Keratinocyte (primary cell): Measurements from ENCODE around the gene SAE1. TPM values are rescaled to one million over a fixed set of nuclear protein-coding genes. Genes with fewer than 3 reads are reported as not detected.

ENCODE experiments used
- DNase-seq: peaks from one replicate; pipeline ENCODE4 v3.0.0-alpha.2; 2011; ENCODE audit warnings: low read depth, missing footprints, low spot score
- FAIRE-seq: peaks from 2 replicates; lab custom pipeline; 2011; peaks lifted over from hg19 to GRCh38; lab: Jason Lieb, UNC
- H2AFZ ChIP-seq: 2 replicates; pipeline ENCODE4 v1.6.0; 2012; ENCODE audit warnings: low read length, control low read depth, inconsistent platforms; ENCODE audit not compliant: control insufficient read depth
- H3K27ac ChIP-seq: 2 replicates; pipeline ENCODE4 v1.5.1; 2011; ENCODE audit warnings: low read length; ENCODE audit not compliant: control insufficient read depth, insufficient read depth
- H3K27me3 ChIP-seq: 3 replicates; pipeline ENCODE4 v1.6.0; 2011; ENCODE audit warnings: low read length; ENCODE audit not compliant: control insufficient read depth, insufficient read depth; ENCODE audit errors: extremely low read depth
- H3K36me3 ChIP-seq, 2 experiments: 2 replicates in 1 of 2; 3 replicates in 1 of 2; pipeline ENCODE4 v1.5.1; 2011; ENCODE audit warnings: low read length in 2 of 2, mild to moderate bottlenecking in 1 of 2; ENCODE audit not compliant: control insufficient read depth in 2 of 2, insufficient read depth in 2 of 2; ENCODE audit errors: extremely low read depth in 1 of 2
- H3K4me1 ChIP-seq: 3 replicates; pipeline ENCODE4 v1.5.1; 2011; ENCODE audit warnings: low read length; ENCODE audit not compliant: control insufficient read depth, insufficient read depth; ENCODE audit errors: extremely low read depth
- H3K4me2 ChIP-seq: 3 replicates; pipeline ENCODE4 v1.6.0; 2011; ENCODE audit warnings: low read depth, low read length; ENCODE audit not compliant: control insufficient read depth, insufficient read depth; ENCODE audit errors: extremely low read depth
- H3K4me3 ChIP-seq, 3 experiments: fragments of 200-600 bp in 1 of 3; sonication (generic) in 1 of 3; 2 replicates in 2 of 3; 3 replicates in 1 of 3; pipeline ENCODE4 v1.5.1; 2011 to 2016; ENCODE audit warnings: low read length in 3 of 3, mild to moderate bottlenecking in 3 of 3, control low read depth in 2 of 3, inconsistent platforms in 1 of 3, low read depth in 1 of 3, mixed read lengths in 1 of 3, mixed run types in 1 of 3, moderate library complexity in 1 of 3; ENCODE audit not compliant: control insufficient read depth in 2 of 3, insufficient read depth in 2 of 3; ENCODE audit errors: extremely low read depth in 1 of 3
- H3K79me2 ChIP-seq: 2 replicates; pipeline ENCODE4 v1.6.0; 2012; ENCODE audit warnings: low read length; ENCODE audit not compliant: control insufficient read depth, insufficient read depth
- H3K9ac ChIP-seq: 3 replicates; pipeline ENCODE4 v1.6.0; 2011; ENCODE audit warnings: low read length; ENCODE audit not compliant: control insufficient read depth, insufficient read depth; ENCODE audit errors: extremely low read depth
- H3K9me1 ChIP-seq: 3 replicates; pipeline ENCODE4 v1.6.0; 2011; ENCODE audit warnings: low read length; ENCODE audit not compliant: control insufficient read depth, insufficient read depth; ENCODE audit errors: extremely low read depth
- H3K9me3 ChIP-seq: 2 replicates; pipeline ENCODE4 v1.5.1; 2012; ENCODE audit warnings: low read depth, low read length; ENCODE audit not compliant: control insufficient read depth
- H4K20me1 ChIP-seq: 3 replicates; pipeline ENCODE4 v1.6.0; 2011; ENCODE audit warnings: low read length; ENCODE audit not compliant: control insufficient read depth, insufficient read depth; ENCODE audit errors: extremely low read depth
- EZH2 ChIP-seq: IDR thresholded peaks from one replicate; pipeline ENCODE4 v1.6.1; 2012; ENCODE audit warnings: inconsistent platforms, mild to moderate bottlenecking, low read length, moderate library complexity
- dilution Hi-C: fragments of 300-500 bp; cut with MboI; formaldehyde crosslinking; loops from one replicate; pipeline ENCODE4 v1.7.0; 2020; ENCODE audit warnings: low sequenced_read_pairs; ENCODE audit not compliant: extremely low pct_ligation_motif_present
- polyA plus RNA-seq, 5 experiments: library from polyadenylated mRNA; depleted of rRNA in 3 of 5; stranded (reverse) in 3 of 5; stranded (forward) in 1 of 5; unstranded in 1 of 5; fragments of >200 nt; gene quantifications; 1 replicate in 1 of 5; 2 replicates in 3 of 5; 3 replicates in 1 of 5; pipeline versions ENCODE4 v1.2.1 to v1.2.3, GENCODE V29; 2011 to 2012; ENCODE audit warnings: missing spikeins in 2 of 5, low read depth in 1 of 5, low replicate concordance in 1 of 5
- TF ChIP-seq, protein P1 (sequence below), 3 experiments: IDR thresholded peaks in 1 of 3; conservative IDR thresholded peaks in 1 of 3; optimal IDR thresholded peaks in 1 of 3; 2 replicates in 2 of 3; 3 replicates in 1 of 3; pipeline versions ENCODE3 to v1.5.1; 2011; ENCODE audit warnings: low read length in 3 of 3, mild to moderate bottlenecking in 3 of 3, moderate library complexity in 2 of 3, control low read depth in 1 of 3, inconsistent platforms in 1 of 3; ENCODE audit not compliant: insufficient read depth in 2 of 3; ENCODE audit errors: extremely low read depth in 1 of 3

Gene SAE1
- polyA plus RNA-seq, 1 donor (not counting 4 experiments of a cell fraction or from before 2014, with no cell fraction given) = 102 TPM

DNA sequence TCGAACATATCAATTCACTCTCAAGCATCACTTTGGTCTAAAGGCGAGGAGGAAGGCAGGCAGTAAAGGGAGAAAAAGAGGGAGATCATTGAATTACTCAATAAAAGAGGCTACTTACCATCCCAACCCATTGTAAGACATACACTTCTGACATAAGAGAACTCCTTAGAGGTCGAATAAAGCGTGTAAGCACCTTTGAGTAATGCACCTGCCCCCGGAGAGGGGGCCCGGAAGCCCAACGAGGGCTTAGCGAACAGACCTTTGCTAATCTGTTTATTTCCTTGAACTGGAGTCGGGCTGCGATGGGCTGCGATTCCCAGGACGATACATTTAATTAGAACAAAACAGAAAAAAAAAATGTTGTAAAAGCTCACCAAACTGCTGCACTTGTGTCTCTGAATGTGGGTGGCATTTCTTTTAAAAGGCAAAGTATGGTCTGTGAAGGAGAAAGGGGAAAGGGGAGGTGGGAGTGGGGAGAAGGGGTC lies 20.1 kb upstream of the SAE1 start:
- H3K36me3 ChIP-seq = peaks cover 4 to 28% of the 10 kb centered on the region in 2 experiments
- no peak for DNase-seq
- no peak for FAIRE-seq
- dilution Hi-C loops = no loop called here
- peak overlapping the region; percentile 99 for H3K27ac ChIP-seq
- H4K20me1 ChIP-seq = no peaks in the 10 kb centered on the region
- H3K27me3 ChIP-seq = no peaks in the 10 kb centered on the region
- TF ChIP-seq, protein P1, sequence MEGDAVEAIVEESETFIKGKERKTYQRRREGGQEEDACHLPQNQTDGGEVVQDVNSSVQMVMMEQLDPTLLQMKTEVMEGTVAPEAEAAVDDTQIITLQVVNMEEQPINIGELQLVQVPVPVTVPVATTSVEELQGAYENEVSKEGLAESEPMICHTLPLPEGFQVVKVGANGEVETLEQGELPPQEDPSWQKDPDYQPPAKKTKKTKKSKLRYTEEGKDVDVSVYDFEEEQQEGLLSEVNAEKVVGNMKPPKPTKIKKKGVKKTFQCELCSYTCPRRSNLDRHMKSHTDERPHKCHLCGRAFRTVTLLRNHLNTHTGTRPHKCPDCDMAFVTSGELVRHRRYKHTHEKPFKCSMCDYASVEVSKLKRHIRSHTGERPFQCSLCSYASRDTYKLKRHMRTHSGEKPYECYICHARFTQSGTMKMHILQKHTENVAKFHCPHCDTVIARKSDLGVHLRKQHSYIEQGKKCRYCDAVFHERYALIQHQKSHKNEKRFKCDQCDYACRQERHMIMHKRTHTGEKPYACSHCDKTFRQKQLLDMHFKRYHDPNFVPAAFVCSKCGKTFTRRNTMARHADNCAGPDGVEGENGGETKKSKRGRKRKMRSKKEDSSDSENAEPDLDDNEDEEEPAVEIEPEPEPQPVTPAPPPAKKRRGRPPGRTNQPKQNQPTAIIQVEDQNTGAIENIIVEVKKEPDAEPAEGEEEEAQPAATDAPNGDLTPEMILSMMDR (optimal IDR thresholded peaks at IDR 0.05 in 1 of 3, IDR thresholded peaks at IDR 0.05 in 1 of 3, conservative IDR thresholded peaks at IDR 0.05 in 1 of 3; ENCODE audit: extremely low read depth in 1 of 3, insufficient read depth in 2 of 3, low read length in 3 of 3) = no peak
- no peak for TF ChIP-seq EZH2
- peaks cover 42% of the 10 kb centered on the region for H3K4me1 ChIP-seq
- H3K4me2 ChIP-seq = peak overlapping the region; percentile 94
- H3K9me1 ChIP-seq = no peaks in the 10 kb centered on the region
- peak overlapping the region; percentile 99 for H3K9ac ChIP-seq
- H3K4me3 ChIP-seq = peak overlapping the region; percentile 87 to 94 (median 89)
- peaks cover 53% of the 10 kb centered on the region for H3K79me2 ChIP-seq
- H2AFZ ChIP-seq = no peak overlapping the region
- no peaks in the 10 kb centered on the region for H3K9me3 ChIP-seq

DNA sequence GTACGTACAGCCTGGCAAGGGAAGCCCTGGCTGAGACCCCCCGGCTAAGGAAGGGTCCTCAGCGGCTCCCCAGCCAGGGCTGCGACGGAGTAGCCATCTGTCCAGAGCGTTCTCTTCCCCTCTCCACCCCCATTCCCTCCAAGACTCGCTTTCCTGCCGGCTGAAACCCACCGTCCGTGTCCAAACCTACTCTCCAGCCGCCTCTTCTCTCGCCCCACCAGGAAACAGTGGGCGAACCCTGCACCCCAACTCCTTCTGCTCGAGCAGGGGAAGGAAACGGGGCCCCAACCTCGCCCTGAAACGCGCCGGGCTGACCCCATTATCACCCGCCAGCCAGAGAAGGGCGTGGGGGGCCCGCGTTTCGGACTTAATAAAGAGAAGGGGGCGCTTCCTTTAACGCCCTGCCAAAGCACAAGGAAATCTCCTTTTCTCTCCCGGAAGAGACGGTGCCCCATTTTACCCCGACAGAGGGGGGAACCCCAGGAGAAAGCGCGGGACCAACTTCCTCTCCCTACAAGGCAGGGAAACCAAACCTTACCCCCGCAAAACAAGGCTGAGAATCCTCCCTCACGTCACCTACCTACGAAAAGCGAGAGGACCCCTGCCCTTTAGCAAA lies 19.5 kb upstream of the SAE1 start:
- H3K9me3 ChIP-seq = no peaks in the 10 kb centered on the region
- H3K79me2 ChIP-seq = peaks cover 48% of the 10 kb centered on the region
- peaks cover 42% of the 10 kb centered on the region for H3K4me1 ChIP-seq
- H3K36me3 ChIP-seq = peaks cover 4 to 23% of the 10 kb centered on the region in 2 experiments
- dilution Hi-C loops = no loop called here
- no peak overlapping the region for H2AFZ ChIP-seq
- no peaks in the 10 kb centered on the region for H4K20me1 ChIP-seq
- TF ChIP-seq EZH2 = no peak
- TF ChIP-seq, protein P1 (optimal IDR thresholded peaks at IDR 0.05 in 1 of 3, IDR thresholded peaks at IDR 0.05 in 1 of 3, conservative IDR thresholded peaks at IDR 0.05 in 1 of 3; ENCODE audit: extremely low read depth in 1 of 3, insufficient read depth in 2 of 3, low read length in 3 of 3) = no peak
- H3K9me1 ChIP-seq = no peaks in the 10 kb centered on the region
- H3K4me3 ChIP-seq = peak overlapping the region; percentile 87 to 94 (median 89)
- DNase-seq (no peak), FAIRE-seq (no peak)
- H3K27ac ChIP-seq = peak overlapping the region; percentile 99
- H3K9ac ChIP-seq = peak overlapping the region; percentile 99
- H3K4me2 ChIP-seq = peak overlapping the region; percentile 94
- H3K27me3 ChIP-seq = no peaks in the 10 kb centered on the region
